ENCODE results near the gene ADAMTS17.

DNA sequence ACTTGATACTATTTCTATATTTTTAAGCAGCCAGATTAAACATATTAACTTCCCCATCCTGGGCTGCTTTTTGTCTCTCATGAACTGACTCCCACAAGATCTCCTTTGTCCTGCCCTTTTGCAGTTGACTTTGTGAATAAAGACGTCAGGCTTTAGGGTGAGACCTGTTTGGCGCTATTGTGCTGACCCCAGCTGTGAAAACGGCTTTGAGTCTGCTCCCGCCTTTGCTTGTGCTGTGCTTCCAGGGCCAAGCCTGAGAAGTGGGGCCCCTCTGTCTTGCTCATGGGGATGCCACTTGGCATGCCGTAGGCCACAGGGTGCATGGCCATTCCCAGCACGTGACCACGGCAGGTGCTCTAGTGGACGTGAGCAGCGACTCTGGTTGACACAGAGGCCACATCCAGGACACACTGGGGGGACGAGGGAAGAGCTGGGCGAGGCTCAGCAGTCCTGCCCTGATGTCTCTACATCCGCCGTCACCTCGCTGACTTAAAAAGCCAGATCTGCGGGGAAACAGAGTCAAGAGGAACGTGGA lies 339.6 kb downstream of the ADAMTS17 start:
- TF ChIP-seq, protein P1, sequence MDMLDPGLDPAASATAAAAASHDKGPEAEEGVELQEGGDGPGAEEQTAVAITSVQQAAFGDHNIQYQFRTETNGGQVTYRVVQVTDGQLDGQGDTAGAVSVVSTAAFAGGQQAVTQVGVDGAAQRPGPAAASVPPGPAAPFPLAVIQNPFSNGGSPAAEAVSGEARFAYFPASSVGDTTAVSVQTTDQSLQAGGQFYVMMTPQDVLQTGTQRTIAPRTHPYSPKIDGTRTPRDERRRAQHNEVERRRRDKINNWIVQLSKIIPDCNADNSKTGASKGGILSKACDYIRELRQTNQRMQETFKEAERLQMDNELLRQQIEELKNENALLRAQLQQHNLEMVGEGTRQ (CRISPR knock-in tag; IDR thresholded peaks at IDR 0.05), result no peak
- no peak for TF ChIP-seq ZNF766 (CRISPR knock-in tag; conservative IDR thresholded peaks at IDR 0.05)
- no peak for TF ChIP-seq POLR2AphosphoS5 (IDR thresholded peaks at IDR 0.05; ENCODE audit: control insufficient read depth, insufficient read depth, low read depth, low read length)
